C4-2B (cell line): Measurements from ENCODE around the gene PRKAG2.

Experiments used
- ZFX ChIP-seq: fragments of 450-650 bp; IDR thresholded peaks from 2 replicates; pipeline ENCODE4 v1.6.1; 2017
- TF ChIP-seq, protein P1 (sequence below): fragments of 450-650 bp; conservative IDR thresholded peaks from 2 replicates; pipeline ENCODE4 v1.5.1; 2017; ENCODE audit warnings: mild to moderate bottlenecking

DNA sequence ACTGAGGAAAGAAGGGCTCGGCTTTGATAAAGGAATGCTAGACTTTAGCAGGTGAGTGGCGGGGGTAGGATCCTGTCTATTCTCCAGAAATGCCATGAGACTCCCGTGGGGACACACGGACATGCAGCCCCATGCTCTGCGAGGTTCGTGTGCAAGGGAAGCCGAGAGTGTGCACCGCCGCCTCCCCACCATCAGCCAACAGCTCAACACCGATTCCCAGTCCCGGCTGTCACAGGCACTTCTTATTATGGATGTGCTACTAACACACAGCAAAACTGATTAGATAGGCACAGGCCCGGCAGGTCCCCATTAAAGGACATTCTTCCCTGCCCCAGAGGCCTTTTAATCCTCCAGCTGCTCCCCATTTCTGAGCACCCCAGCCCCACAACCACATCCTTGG is 154.4 kb downstream of the PRKAG2 start:
- TF ChIP-seq, protein P1, sequence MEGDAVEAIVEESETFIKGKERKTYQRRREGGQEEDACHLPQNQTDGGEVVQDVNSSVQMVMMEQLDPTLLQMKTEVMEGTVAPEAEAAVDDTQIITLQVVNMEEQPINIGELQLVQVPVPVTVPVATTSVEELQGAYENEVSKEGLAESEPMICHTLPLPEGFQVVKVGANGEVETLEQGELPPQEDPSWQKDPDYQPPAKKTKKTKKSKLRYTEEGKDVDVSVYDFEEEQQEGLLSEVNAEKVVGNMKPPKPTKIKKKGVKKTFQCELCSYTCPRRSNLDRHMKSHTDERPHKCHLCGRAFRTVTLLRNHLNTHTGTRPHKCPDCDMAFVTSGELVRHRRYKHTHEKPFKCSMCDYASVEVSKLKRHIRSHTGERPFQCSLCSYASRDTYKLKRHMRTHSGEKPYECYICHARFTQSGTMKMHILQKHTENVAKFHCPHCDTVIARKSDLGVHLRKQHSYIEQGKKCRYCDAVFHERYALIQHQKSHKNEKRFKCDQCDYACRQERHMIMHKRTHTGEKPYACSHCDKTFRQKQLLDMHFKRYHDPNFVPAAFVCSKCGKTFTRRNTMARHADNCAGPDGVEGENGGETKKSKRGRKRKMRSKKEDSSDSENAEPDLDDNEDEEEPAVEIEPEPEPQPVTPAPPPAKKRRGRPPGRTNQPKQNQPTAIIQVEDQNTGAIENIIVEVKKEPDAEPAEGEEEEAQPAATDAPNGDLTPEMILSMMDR = no peak
- TF ChIP-seq ZFX = no peak
